Inflammatory macrophage treated with lipopolysaccharide for 1 hour (primary cell): Measurements from ENCODE around the gene RIMKLB.
"Not testable (repeated sequence)": the region's sequence is repeated elsewhere in the genome, so short reads cannot be mapped to it uniquely, and the experiment has no call there.

ENCODE experiments used
- DNase-seq, 2 donors: peaks; one replicate each; pipeline ENCODE4 v3.0.0-alpha.2; 2020 to 2022

RIMKLB gene

DNA sequence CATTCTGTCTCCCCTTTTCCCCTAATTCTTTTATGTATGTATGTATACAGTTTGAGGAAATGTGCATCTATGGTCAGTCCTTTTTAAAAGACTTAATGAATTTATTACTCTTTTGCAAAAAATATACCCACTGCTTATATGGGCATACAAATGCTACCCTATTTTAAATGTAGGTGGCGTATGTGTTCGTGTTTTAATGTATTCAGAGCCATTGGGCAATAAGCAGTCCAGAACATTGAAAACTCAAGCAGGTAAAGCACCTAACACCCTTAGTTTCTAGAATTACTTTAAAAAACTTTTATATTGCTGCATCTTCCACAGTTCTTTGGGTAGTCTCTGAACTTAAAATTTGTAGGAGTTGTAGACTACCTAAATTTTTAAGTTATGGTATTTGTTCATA, 82.1 kb downstream of the RIMKLB start:
- DNase-seq, result no peak

GRCh38 chr12:8780389-8780788, 82.6 kb downstream of the RIMKLB start:
- DNase-seq, result peak; percentile 28 to 37

- DNase-seq, result no peak
Observed at GRCh38 chr12:8781381-8782127, 83.8 kb downstream of the RIMKLB start.

DNA sequence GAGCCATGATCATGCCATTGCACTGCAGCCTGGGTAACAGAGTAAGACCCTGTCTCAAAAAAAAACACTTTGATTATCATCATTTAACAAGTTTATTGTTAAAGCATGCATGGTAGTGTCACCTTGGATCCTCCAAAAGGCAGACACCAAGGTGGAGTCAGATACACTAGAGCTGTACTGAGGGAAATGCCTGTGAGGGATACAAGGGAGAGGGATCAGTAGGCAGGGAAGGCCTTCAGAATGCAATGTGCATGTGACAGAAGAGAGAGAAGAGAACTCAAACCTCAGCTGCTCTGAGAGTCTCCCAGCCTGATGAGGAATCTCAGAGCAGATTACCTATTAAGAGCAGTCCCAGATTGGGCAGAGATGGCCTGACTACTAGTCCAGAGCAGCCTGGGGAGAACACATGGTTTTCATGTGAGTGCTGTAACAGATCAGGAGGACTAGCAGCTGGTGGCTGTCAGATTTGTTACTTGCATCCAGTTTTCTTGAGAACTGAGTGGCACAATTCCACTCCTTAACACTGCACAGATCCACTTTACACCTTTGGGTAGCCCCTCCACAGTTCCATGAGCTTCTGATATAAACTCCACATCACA, 86.6 kb downstream of the RIMKLB start:
- no peak for DNase-seq

DNA sequence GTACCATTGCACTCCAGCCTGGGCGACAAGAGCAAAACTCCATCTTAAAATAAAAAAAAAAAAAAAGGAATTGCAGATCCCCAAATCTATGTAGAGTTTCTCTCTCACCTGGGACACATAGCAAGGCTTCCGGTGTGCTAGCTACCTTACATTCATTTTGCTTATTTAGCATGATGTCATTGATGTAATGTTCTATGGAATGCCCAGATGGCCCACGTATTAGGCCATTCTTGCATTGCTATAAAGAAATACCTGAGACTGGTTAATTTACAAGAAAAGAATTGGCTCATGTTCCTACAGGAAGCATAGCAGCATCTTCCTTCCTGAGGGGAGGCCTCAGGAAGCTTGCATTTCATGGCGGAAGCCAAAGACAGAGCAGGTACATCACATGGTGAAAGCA, 87.7 kb downstream of the RIMKLB start:
- DNase-seq, result no peak

DNA sequence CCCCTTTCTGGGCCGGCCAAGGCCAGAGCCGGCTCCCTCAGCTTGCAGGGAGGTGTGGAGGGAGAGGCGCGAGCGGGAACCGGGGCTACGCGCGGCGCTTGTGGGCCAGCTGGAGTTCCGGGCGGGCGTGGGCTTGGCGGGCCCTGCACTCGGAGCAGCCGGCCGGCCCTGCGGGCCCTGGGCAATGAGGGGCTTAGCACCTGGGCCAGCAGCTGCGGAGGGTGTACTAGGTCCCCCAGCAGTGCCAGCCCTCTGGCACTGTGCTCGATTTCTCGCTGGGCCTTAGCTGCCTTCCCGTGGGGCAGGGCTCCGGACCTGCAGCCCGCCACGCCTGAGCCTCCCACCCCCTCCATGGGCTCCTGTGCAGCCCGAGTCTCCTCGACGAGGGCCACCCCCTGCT, 89.4 kb downstream of the RIMKLB start:
- DNase-seq, result not testable (repeated sequence)

- DNase-seq, result not testable (repeated sequence)
Observed at GRCh38 chr12:8788706-8789105, 90.9 kb downstream of the RIMKLB start.

GRCh38 chr12:8789341-8790013, 91.7 kb downstream of the RIMKLB start:
- not testable (repeated sequence) for DNase-seq

GRCh38 chr12:8793226-8793625, 95.4 kb downstream of the RIMKLB start:
- peak; percentile 31 to 59 for DNase-seq

- DNase-seq, result not testable (repeated sequence)
Observed at GRCh38 chr12:8794611-8795010, 96.8 kb downstream of the RIMKLB start.

DNA sequence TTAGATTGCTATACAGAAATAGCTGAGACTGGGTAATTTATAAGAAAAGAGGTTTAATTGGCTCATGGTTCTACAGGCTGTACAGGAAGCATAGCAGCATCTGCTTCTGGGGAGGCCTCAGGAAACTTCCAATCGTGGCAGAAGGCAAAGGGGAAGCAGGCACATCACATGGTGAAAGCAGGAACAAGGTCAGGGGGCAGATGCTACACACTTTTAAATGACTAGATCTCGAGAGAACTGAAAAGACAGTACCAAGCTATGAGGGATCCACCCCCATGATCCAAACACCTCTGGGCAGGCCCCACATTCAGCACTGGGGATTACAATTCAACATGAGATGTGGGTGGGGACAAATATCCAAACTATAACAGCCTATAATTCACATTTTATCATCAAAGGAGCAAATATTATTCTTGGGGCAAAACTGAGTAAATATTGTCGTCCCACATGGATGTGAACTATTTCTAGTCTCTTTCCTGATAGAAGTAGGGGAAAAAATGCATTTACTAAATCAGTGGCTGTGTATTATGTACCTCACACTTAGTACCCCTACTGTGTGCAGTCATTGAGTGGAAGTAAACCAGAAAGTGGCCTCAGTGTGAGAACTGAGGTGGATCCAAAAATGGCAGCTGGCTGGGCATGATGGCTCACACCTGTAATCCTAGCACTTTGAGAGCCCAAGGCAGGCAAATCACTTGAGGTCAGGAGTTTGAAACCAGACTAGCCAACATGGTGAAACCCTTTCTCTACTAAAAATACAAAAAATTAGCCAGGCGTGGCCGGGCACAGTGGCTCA, 99.2 kb downstream of the RIMKLB start:
- DNase-seq, result no peak

DNA sequence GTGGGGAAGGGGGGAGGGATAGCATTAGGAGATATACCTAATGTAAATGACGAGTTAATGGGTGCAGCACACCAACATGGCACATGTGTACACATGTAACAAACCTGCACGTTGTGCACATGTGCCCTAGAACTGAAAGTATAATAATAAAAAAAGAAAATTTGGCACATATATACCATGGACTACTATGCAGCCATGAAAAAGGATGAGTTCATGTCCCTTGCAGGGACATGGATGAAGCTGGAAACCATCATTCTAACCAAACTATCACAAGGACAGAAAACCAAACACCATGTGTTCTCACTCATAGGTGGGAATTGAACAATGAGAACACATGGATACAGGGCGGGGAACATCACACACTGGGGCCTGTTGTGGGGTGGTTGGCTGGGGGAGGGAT, 103.4 kb downstream of the RIMKLB start:
- DNase-seq, result not testable (repeated sequence)

GRCh38 chr12:8804833-8805232, 107.0 kb downstream of the RIMKLB start:
- not testable (repeated sequence) for DNase-seq

- DNase-seq, result not testable (repeated sequence)
Observed at GRCh38 chr12:8805487-8805886, 107.7 kb downstream of the RIMKLB start.

GRCh38 chr12:8807084-8807483, 109.3 kb downstream of the RIMKLB start:
- DNase-seq, result not testable (repeated sequence)

- not testable (repeated sequence) for DNase-seq
Observed at GRCh38 chr12:8810112-8810511, 112.3 kb downstream of the RIMKLB start.

DNA sequence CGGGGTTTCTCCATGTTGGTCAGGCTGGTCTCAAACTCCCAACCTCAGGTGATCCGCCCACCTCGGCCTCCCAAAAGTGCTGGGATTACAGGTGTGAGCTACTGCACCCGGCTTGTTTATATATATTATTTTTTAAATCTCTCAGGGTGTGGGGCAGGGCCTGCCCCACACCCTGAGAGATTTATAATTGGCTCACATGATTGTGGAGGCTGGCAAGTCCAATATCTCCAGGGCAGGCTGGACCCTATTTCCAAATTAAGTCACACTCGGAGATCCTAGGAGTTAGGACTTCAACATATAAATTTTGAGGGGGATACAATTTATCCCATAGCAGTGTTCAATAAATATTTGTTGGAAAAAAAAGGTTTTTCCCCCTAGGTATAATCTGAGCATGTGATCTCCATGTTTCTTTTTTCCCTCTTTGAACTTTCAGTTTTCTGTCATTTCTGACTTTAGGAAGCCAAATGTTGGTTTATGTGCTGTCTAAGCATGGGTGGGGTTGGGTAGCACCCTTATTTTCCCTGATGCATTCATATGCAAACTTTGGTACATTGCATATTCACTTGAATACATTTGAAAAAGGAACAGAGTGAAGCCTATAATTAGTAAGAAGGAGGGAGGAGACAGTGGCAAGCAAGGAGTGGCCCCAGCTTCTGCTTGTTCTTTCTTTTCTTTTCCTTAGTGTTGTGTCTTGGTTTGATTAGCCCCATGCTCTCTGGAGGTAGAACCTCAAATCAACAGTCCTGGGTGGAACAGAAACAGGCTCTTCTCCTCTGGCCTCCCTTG, 116.0 kb downstream of the RIMKLB start:
- peak in 1 of 2 donors; percentile 22 for DNase-seq

DNA sequence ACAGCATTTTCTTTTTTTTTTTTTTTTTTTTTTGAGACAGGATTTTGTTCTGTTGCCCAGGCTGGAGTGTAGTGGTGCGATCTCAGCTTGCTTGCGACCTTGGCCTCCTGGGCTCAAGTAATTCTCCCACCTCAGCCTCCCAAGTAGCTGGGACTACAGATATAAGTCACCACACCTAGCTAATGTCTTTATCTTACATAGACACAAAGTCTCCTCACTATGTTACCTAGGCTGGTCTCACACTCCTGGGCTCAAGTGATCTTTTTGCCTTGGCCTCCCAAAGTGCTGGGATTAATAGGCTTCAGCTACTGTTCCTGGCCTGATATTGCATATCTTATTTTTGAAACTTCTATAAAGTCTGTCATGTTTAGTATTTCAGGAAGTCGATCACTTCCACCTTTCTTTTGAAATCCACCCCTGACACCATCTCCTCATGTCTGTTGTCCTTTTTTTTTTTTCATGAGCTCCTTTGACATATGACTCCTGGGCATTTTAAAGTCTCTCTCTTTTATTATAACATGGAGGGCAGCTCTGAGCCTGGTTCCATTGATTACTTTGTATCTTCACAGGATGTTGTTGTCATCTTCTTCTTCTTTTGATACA, 118.8 kb downstream of the RIMKLB start:
- DNase-seq, result peak; percentile 18 to 51

- DNase-seq, result no peak
Observed at GRCh38 chr12:8817856-8818255, 120.1 kb downstream of the RIMKLB start.

GRCh38 chr12:8818526-8818925, 120.7 kb downstream of the RIMKLB start:
- no peak for DNase-seq

GRCh38 chr12:8819666-8819980, 121.8 kb downstream of the RIMKLB start:
- no peak for DNase-seq
